HCT116 (cell line): ENCODE data around the gene COPS3.

Experiments used
- FOSL1 ChIP-seq: IDR thresholded peaks from 2 replicates; pipeline ENCODE4 v1.6.1; 2012; ENCODE audit warnings: low read depth
- SP1 ChIP-seq: IDR thresholded peaks from 2 replicates; pipeline ENCODE4 v1.6.1; 2012; ENCODE audit warnings: low read depth

DNA sequence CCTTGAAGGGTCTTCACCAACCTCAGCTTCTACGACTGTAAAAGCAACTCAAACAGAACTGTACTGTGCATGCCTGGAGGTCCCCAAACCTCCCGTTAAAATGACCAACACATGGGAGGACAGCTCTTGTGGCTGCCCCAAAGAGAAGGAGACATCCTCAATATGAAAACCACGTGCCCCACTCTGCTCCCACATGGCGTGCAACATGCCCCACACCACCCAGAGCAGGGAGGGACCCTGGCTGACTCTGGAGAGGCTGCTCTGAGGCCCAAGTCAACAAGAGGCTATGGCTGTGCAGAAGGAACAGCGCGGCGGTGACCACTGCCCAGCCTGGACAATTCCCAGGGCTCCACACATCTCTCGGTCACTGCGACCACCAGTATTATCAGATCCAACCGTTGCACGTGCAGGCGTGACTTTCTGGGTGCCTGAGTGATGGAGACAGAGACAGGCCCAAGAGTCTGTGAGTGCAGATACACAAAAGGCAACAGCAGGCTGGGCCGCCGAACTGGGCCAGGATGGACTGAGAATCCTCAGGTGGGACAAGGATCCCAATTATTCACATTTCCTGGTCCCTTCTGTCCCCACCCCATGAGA lies 76.3 kb downstream of the COPS3 start:
- no peak for TF ChIP-seq FOSL1
- TF ChIP-seq SP1 = no peak
